ENCODE results near the gene USHBP1. TPM values are rescaled to one million over a fixed set of nuclear protein-coding genes. Genes with fewer than 3 reads are reported as not detected.
A peak's percentile ranks its signal among the peaks of the same experiment; 100 is the strongest.

USHBP1 gene
- total and polyA plus RNA-seq, 2 experiments from 2014 or later = 4.0 to 5.6 TPM

- Histone ChIP-seq H3K9me2 (ENCODE audit: insufficient read depth) (no peaks in the 10 kb centered on the region), H2AFZ (no peak overlapping the region), H3K27me3 (ENCODE audit: insufficient read depth) (no peaks in the 10 kb centered on the region), H3K27ac (ENCODE audit: low read depth) (peak overlapping the region; percentile 83), H3K36me3 (ENCODE audit: insufficient read depth) (peaks cover 6% of the 10 kb centered on the region; the same call in 1 of the 2 replicates), H4K20me1 (replicated peaks; ENCODE audit: insufficient read depth) (peaks cover 28% of the 10 kb centered on the region), H3K4me1 (ENCODE audit: insufficient read depth) (peaks cover 12% of the 10 kb centered on the region), H3K4me3 (peak overlapping the region; percentile 93), H3K79me2 (replicated peaks; ENCODE audit: insufficient read depth) (peaks cover 58% of the 10 kb centered on the region), H3F3A (replicated peaks; ENCODE audit: low read depth) (peaks cover 42% of the 10 kb centered on the region), H3K4me2 (peak overlapping the region; percentile 94)
- DNase-seq (ENCODE audit: low spot score) = peak; percentile 85
- H3K4me3 Mint-ChIP-seq = peak overlapping the region; percentile 85
- peaks cover 16% of the 10 kb centered on the region for H3K27me3 Mint-ChIP-seq (ENCODE audit: insufficient read depth, low read depth, poor library complexity)
- TF ChIP-seq POLR2AphosphoS5 (IDR thresholded peaks at IDR 0.05; ENCODE audit: low read depth) (peak; percentile 96), CTCF (conservative IDR thresholded peaks at IDR 0.05; ENCODE audit: low read depth in 2 of 2) (no peak), ZNF462 (CRISPR knock-in tag; IDR thresholded peaks at IDR 0.05) (no peak), EZH2phosphoT487 (IDR thresholded peaks at IDR 0.05; ENCODE audit: unreplicated experiment) (no peak)
- H3K9me3 Mint-ChIP-seq = no peaks in the 10 kb centered on the region
- 0 out of 2 replicates have a peak overlapping the region, but pooled peaks have one; percentile 40 for H3K27ac Mint-ChIP-seq
- H3K4me1 Mint-ChIP-seq = peaks cover 18% of the 10 kb centered on the region
- ATAC-seq = peak; percentile 80
- H3K36me3 Mint-ChIP-seq (ENCODE audit: low read depth) = peaks cover 56% of the 10 kb centered on the region
Observed at GRCh38 chr19:17234911-17235299, 29.6 kb downstream of the USHBP1 start.

Data from GM23338 (cell line).